Natural killer cell treated with Interleukin-12 subunit alpha and Interleukin-12 subunit beta and Interleukin-15 and Interleukin-18, amount 100 ng/mL, for 72 hours (primary cell): ENCODE results near the gene MAGOH. TPM values are rescaled to one million over a fixed set of nuclear protein-coding genes. Genes with fewer than 3 reads are reported as not detected.
A peak's percentile ranks its signal among the peaks of the same experiment; 100 is the strongest.
"Not testable (repeated sequence)": the region's sequence is repeated elsewhere in the genome, so short reads cannot be mapped to it uniquely, and the experiment has no call there.

ENCODE experiments used
- ATAC-seq, 2 donors: fragments of 150-1000 bp; cut with Tn5 transposase in 1 of 2; sonication (Bioruptor Pico), chemical (Tn5 transposase) in 1 of 2; 2 replicates each; pipeline ENCODE4 v1.10.0; 2021
- DNase-seq: peaks from one replicate; pipeline ENCODE4 v3.0.0; 2022; ENCODE audit warnings: low spot score
- H3K27ac Mint-ChIP-seq, 2 donors: 1 replicate in 1 of 2; 2 replicates in 1 of 2; pipeline ENCODE4 v1.8.0; 2022; ENCODE audit warnings: mixed read lengths in 2 of 2, mild to moderate bottlenecking in 1 of 2, moderate library complexity in 1 of 2
- H3K27me3 Mint-ChIP-seq, 2 donors: 1 replicate in 1 of 2; 2 replicates in 1 of 2; pipeline ENCODE4 v1.8.0; 2022; ENCODE audit warnings: mixed read lengths in 2 of 2
- H3K36me3 Mint-ChIP-seq: one replicate; pipeline ENCODE4 v1.8.0; 2022; ENCODE audit warnings: mixed read lengths
- H3K4me1 Mint-ChIP-seq, 2 donors: 1 replicate in 1 of 2; 2 replicates in 1 of 2; pipeline ENCODE4 v1.8.0; 2022; ENCODE audit warnings: low read depth in 2 of 2, mixed read lengths in 2 of 2, mild to moderate bottlenecking in 1 of 2
- H3K4me3 Mint-ChIP-seq: one replicate; pipeline ENCODE4 v1.8.0; 2022; ENCODE audit warnings: mixed read lengths
- H3K9me3 Mint-ChIP-seq: 2 replicates; pipeline ENCODE4 v1.8.0; 2022; ENCODE audit warnings: mixed read lengths
- total RNA-seq, 2 donors: library from RNA; stranded (reverse); gene quantifications; one replicate each; pipeline ENCODE4 v1.2.3, GENCODE V29; 2022

MAGOH gene
- total RNA-seq, 2 donors from 2014 or later, result 62.6 to 65.4 TPM

DNA sequence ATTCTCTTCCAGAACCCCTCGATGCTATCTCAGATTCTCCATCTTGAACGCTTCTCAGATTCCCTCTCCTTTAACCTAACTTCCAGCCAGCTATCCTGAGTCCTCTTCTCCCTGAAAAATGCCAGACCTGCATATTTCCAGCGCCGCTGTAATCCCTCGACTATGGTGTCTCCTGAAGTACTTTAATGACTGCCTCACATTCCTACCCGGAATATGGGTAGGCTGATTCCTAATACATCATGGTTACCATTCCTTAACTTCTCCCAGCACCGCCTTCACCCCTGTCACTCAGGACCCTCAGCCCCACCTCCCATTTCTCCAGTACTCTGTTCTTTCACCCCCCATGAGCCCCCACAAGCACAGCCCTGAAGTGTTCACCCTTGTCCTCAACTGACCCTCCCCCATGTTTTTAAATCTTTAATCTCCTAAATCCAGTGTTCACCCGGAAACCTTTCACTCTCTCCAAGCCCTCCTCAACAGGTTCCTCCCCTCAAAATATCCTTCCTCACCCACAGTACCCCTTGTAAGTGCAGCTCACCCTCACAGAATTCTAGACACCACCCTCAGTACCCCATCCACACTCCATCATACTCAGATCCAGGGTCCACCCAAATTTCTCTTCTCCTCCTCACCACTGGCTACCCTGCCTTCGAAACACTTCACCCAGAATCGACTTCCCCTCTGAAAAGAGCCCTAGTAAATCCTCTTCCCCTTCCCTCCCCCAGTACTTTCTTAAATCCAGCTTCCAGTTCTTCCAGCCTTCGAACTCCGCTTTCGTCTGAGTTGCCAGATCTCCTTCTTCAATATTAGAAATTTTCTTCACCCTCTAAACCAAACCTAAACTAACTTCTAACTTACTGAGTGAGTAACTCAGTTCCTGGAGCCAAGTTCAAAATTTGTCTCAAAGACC is 40.8 kb downstream of the MAGOH start:
- Mint-ChIP-seq H3K9me3 (no peaks in the 10 kb centered on the region), H3K27me3 (no peaks in the 10 kb centered on the region), H3K4me1 (peaks cover 23 to 26% of the 10 kb centered on the region in 2 donors), H3K27ac (peak overlapping the region; percentile 97), H3K4me3 (peak overlapping the region; percentile 96), H3K36me3 (peaks cover 15% of the 10 kb centered on the region)
- ATAC-seq, result no peak
- DNase-seq, result no peak

DNA sequence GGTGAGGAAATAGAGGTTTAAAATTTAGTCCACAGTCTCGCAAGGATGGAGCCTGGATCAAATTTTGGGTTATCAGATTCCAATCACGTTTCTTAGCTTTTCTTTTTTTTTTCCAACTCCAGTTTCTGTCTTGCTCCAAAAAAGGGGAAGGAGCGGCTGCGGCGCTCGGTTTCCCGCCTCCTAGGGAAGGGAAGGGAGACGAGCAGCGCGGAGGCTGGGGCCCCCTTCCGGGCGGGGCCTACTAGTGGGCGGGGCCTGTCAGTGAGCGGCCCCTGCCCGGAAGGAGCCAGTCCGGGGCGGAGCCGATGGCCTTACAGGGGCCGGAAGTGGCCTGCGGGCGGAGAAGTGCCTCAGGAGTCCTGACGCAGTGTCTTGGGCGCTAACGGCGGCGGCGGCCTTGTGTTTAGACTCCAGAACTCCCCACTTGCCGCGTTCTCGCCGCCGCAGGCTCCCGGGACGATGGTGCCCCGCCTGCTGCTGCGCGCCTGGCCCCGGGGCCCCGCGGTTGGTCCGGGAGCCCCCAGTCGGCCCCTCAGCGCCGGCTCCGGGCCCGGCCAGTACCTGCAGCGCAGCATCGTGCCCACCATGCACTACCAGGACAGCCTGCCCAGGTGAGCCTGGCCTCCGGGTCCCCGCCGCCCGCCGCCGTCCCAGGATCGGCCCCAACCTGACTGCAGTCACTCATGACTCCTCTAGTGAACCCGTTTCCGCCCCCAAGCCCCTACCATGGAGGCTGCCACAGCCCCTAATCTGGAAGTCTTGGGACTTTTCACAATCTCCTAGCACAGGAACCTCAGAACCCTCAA is 41.6 kb downstream of the MAGOH start, which contains the start of gene CPT2:
Gene CPT2 (plus strand): TSS at position 340 of the 806 bp plus-strand sequence. CDS start 120 bp downstream, at position 460.
- Mint-ChIP-seq H3K9me3 (no peaks in the 10 kb centered on the region), H3K36me3 (peaks cover 13% of the 10 kb centered on the region), H3K27me3 (no peaks in the 10 kb centered on the region), H3K4me1 (peaks cover 23 to 26% of the 10 kb centered on the region in 2 donors), H3K4me3 (peak within 1 kb of the TSS; percentile 96), H3K27ac (peak within 1 kb of the TSS; percentile 97)
- peak; percentile 98 for DNase-seq
- ATAC-seq, result peak; percentile 100

DNA sequence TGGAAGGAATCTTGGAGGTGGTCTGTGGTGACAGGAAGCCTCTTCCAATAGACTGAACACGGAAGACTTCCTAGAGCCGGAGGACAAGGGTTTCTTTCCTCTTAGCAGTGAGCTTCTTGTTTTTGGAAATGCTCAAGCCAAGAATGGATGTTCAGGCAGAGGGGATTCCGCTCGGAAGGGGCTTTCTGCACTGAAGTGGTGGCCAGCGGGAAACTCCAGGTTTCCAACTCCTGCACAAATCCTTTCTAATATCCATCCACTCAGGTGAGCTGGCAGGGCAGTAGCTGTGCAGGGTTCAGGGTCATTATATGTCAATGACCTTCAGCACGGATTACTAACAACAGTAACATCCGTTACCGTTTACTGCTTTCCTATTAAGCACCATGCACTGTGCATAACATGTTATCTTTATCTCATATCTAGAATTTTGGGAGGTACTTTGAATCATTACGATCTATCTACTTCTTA is 42.3 kb downstream of the MAGOH start:
- ATAC-seq, result peak in 1 of 2 donors; percentile 18
- Mint-ChIP-seq H3K4me1 (peaks cover 23 to 26% of the 10 kb centered on the region in 2 donors), H3K36me3 (peaks cover 13% of the 10 kb centered on the region), H3K27ac (peak overlapping the region; percentile 97), H3K27me3 (no peaks in the 10 kb centered on the region), H3K4me3 (peak overlapping the region; percentile 94), H3K9me3 (no peaks in the 10 kb centered on the region)
- no peak for DNase-seq

DNA sequence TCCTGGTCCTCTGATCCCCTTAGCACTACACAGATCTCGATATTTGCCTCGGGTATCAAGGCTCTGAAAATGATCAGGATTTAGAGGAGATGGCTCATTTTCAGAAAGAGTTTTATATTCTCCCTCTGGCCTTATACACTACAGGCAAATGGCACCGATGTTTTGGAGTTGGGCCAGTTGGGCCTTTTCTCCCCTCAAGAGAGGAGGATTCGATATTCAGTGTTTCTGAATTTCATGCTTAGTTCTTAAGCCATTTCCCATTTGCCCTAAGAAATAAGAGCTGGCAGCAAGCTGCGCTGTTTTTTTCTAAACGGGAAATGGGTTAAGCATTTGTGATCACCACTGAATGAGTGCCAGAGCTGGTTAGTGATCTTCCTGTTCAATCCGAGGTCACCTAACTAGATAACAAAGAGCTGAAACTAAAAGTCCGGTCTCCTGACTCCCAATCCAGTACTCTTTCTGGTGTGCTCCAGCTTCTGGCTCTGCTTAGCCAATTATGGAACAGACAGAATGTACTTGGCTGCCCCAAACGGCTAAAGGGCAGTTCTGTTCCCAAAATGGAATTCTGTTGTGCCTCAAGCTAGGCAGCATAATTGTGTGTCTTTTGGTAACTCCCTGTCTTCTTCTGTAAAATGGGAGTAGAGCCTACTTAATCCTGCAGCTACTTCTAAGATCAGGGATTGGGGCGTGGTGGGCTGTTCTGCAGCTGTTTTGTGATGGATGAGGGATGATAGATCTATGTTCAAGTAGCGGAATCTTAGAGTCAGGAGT is 42.9 kb downstream of the MAGOH start:
- H3K4me1 Mint-ChIP-seq, result peaks cover 23 to 29% of the 10 kb centered on the region in 2 donors
- ATAC-seq, result no peak

DNA sequence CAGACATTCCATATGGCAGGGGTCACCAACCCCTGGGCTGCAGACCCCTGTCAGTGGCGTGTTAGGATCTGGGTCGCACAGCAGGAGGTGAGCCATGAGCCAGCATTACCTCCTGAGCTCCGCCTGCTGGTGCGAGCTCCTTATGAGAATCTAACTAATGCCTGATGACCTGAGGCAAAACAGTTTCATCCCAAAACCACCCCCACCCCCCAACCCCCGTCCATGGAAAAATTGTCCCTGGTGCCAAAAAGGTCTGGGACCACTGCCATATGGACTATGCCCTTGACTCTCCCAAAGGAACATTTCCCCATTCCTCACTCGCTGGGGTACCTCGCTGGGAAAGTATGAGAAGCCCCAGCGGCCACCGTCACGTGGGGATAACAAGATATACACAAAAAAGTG is 48.1 kb downstream of the MAGOH start:
- H3K4me1 Mint-ChIP-seq, result peaks cover 0 to 4% of the 10 kb centered on the region in 2 donors
- no peak overlapping the region for H3K4me3 Mint-ChIP-seq
- peaks cover 0 to 6% of the 10 kb centered on the region in 2 donors for H3K27me3 Mint-ChIP-seq
- DNase-seq (no peak), ATAC-seq (no peak)
- H3K27ac Mint-ChIP-seq, result no peak overlapping the region
- no peaks in the 10 kb centered on the region for H3K36me3 Mint-ChIP-seq
- no peaks in the 10 kb centered on the region for H3K9me3 Mint-ChIP-seq

More for the DNA sequence above, 42.9 kb downstream of the MAGOH start:
- Mint-ChIP-seq H3K27ac (peak overlapping the region; percentile 97), H3K36me3 (peaks cover 13% of the 10 kb centered on the region), H3K4me3 (peak overlapping the region; percentile 94), H3K27me3 (no peaks in the 10 kb centered on the region), H3K9me3 (no peaks in the 10 kb centered on the region)
- no peak for DNase-seq

DNA sequence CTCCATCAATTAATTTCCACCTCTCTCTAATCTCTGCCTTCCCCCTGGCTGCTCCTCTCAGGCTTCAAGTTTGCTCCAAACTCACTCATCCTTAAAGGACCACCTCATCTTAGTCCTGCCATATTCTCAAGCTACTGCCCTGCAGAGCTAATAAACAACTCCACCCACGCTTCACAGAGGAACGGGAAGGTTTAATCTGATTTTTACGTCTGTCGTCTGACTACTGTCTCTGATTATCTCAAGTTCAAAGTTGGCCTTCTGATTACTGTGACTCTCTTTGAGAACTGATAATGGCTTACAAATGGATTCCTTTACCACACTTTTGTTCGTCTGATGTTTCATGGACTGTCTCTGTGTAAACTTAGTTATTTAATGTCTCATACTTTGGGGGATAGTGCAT is 49.3 kb downstream of the MAGOH start:
- DNase-seq (no peak), ATAC-seq (no peak)
- H3K9me3 Mint-ChIP-seq, result no peaks in the 10 kb centered on the region
- H3K4me3 Mint-ChIP-seq, result no peak overlapping the region
- H3K4me1 Mint-ChIP-seq, result peaks cover 0 to 4% of the 10 kb centered on the region in 2 donors
- peaks cover 0 to 6% of the 10 kb centered on the region in 2 donors for H3K27me3 Mint-ChIP-seq
- H3K36me3 Mint-ChIP-seq, result no peaks in the 10 kb centered on the region
- no peak overlapping the region for H3K27ac Mint-ChIP-seq

DNA sequence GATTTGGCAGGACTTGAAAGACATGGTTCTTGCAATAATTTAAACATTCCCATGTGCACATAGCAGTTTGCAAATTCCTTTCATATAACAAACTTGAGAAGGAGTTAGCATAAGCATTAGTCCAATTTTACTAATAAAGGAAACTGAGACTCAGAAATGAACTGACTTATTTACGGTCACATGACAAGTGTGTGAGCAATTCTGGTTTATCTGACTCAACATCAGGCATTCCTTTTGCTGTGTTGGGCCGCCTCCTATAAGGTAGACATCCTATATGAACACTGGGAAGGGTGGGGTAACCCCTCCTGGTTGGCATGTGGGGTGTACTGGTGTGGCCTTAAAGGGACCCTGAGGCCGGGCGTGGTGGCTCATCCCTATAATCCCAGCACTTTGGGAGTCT is 50.2 kb downstream of the MAGOH start:
- peaks cover 0 to 4% of the 10 kb centered on the region in 2 donors for H3K4me1 Mint-ChIP-seq
- no peaks in the 10 kb centered on the region for H3K9me3 Mint-ChIP-seq
- H3K27me3 Mint-ChIP-seq, result peaks cover 0 to 6% of the 10 kb centered on the region in 2 donors
- no peak overlapping the region for H3K4me3 Mint-ChIP-seq
- DNase-seq (no peak), ATAC-seq (no peak)
- H3K36me3 Mint-ChIP-seq, result no peaks in the 10 kb centered on the region
- no peak overlapping the region for H3K27ac Mint-ChIP-seq

DNA sequence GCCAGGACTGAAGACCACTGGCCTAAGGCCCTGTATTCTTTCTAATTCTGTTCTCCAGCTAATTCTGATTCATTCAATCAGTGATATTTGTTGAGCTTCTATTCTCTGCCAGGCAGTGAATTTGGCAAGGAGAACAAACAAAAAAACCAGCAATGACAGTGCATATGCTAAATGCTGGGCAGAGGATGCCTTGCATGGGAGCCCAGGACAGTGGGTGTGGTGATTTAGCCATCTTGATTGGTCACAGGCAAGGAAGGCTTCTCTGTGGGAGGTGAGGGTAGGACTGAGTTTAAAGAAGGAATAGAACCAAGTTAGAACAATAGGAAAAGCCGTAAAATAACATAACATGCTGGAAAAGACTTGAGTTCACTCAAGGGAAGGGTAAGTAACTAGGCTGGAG is 50.9 kb downstream of the MAGOH start:
- peaks cover 0 to 4% of the 10 kb centered on the region in 2 donors for H3K4me1 Mint-ChIP-seq
- H3K4me3 Mint-ChIP-seq, result no peak overlapping the region
- peaks cover 0 to 6% of the 10 kb centered on the region in 2 donors for H3K27me3 Mint-ChIP-seq
- no peaks in the 10 kb centered on the region for H3K9me3 Mint-ChIP-seq
- DNase-seq, result no peak
- H3K36me3 Mint-ChIP-seq, result no peaks in the 10 kb centered on the region
- no peak overlapping the region for H3K27ac Mint-ChIP-seq
- no peak for ATAC-seq

DNA sequence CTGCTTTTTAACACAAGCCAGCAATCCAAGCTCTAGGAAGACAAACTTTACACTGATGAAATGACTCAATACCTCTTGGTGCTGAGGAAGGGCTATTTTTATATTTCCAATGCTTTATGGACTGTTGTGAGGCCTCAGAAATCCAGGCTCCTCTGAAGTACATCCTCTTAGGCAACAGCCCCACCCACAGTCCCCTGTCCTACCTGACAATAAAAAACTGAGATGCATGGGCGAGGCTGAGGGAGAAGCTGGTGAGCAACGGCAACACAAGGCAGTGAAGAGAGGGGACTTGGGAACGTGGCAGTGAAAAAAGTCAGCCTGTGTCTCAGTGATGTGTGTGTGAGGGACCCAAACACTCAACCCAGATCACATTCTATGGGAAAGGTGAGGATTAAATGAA is 51.8 kb downstream of the MAGOH start:
- Mint-ChIP-seq H3K27me3 (peaks cover 0 to 6% of the 10 kb centered on the region in 2 donors), H3K36me3 (no peaks in the 10 kb centered on the region), H3K27ac (no peak overlapping the region), H3K4me3 (no peak overlapping the region), H3K9me3 (no peaks in the 10 kb centered on the region), H3K4me1 (peaks cover 0 to 4% of the 10 kb centered on the region in 2 donors)
- ATAC-seq (no peak), DNase-seq (no peak)

DNA sequence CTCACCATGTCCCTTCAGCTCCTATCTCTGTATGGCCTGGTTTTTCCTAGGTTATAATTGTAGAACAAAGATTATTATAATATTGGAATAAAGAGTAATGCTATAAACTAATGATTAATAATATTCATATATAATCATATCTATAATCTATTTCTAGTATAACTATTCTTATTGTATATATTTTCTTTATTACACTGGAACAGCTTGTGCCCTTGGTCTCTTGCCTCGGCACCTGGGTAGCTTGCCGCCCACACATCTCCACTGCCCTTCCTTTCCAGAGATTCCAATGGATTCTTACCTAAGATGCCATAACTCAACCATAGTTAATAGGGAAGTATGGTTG is 52.4 kb downstream of the MAGOH start:
- not testable (repeated sequence) for H3K36me3 Mint-ChIP-seq, DNase-seq, H3K9me3 Mint-ChIP-seq, H3K4me3 Mint-ChIP-seq, H3K27me3 Mint-ChIP-seq, ATAC-seq, H3K4me1 Mint-ChIP-seq, H3K27ac Mint-ChIP-seq

DNA sequence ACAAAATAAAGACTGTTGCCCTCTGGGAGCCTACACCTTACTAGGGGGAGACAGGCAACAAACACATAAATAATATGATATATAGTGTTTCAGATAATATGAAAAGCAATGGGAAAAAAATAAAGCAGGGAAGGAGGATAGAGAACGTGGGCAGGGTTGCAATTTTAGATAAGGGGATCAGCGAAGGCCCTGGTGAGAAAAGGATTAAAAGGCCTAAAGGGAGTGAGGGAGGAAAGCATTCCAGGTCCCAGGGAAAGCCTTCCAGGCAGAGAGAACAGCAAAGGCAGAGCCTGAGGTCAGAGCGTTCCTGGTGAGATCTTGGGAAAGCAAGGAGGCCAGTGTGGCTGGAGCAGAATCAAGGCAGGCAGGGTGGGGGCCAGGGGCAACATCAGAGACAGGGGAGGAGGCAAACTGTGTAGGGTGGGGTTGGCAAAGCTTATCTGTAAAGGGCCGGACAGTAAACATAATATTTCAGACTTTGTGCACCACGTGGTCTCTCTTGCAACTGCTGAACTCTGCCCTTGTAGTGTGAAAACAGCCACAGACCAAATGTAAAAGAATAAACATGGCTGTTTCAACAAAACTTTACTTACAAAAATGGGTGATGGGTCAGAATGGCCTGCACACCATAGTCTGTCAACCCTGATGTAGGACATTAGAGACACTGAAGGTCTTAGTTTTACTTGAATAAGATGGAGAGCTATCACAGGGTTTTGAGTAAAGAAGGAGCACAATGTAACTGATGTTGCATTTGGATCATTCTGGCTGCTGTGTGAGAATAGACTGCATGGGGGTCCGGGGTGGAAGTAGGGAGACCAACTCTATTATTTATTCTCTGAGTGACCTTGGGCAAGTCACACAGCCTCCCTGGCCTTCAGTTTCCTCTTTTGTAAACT is 55.0 kb downstream of the MAGOH start:
- H3K27ac Mint-ChIP-seq, result no peak overlapping the region
- no peak for DNase-seq
- no peak for ATAC-seq
- no peak overlapping the region for H3K4me3 Mint-ChIP-seq
- no peaks in the 10 kb centered on the region for H3K9me3 Mint-ChIP-seq
- H3K36me3 Mint-ChIP-seq, result no peaks in the 10 kb centered on the region
- H3K27me3 Mint-ChIP-seq, result peaks cover 0 to 4% of the 10 kb centered on the region in 2 donors
- H3K4me1 Mint-ChIP-seq, result no peaks in the 10 kb centered on the region

DNA sequence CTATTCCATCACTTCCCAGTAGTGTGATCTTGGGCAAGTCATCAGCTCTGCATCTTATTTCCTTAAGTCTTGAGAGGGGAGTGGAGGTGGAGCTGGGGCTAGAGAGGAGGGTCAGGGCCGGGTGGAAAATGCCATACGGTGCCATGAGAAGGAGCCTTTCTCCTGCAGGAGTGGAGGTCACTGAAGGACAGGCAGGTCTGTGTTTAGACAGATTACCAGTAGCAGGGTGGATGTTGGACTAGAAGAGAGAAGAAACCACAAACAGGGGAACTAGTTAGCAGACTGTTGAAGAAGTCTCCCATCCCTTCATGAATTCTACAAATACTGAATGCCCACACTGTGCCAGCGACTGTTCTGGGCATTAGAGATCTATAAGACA is 55.6 kb downstream of the MAGOH start:
- no peaks in the 10 kb centered on the region for H3K4me1 Mint-ChIP-seq
- H3K27me3 Mint-ChIP-seq, result peaks cover 0 to 4% of the 10 kb centered on the region in 2 donors
- H3K36me3 Mint-ChIP-seq, result no peaks in the 10 kb centered on the region
- H3K27ac Mint-ChIP-seq, result no peak overlapping the region
- H3K9me3 Mint-ChIP-seq, result no peaks in the 10 kb centered on the region
- ATAC-seq (no peak), DNase-seq (no peak)
- H3K4me3 Mint-ChIP-seq, result no peak overlapping the region
